HL-60 (cell line): ENCODE data around the gene IGSF23.

ENCODE experiments used
- DNase-seq, 2 experiments: peaks; one replicate each; pipeline ENCODE4 v3.0.0-alpha.2; 2010 to 2020; ENCODE audit warnings: low read depth in 1 of 2, low spot score in 1 of 2
- H3K27ac ChIP-seq: fragments of 250-450 bp; sonication (Bioruptor Pico); replicated peaks from 2 replicates; pipeline ENCODE4 v1.5.1; 2020; ENCODE audit warnings: mild to moderate bottlenecking, moderate library complexity
- H3K27me3 ChIP-seq: fragments of 250-450 bp; sonication (Bioruptor Pico); 2 replicates; pipeline ENCODE4 v1.5.1; 2021; ENCODE audit warnings: mild to moderate bottlenecking, moderate library complexity; ENCODE audit not compliant: insufficient read depth, poor library complexity, severe bottlenecking
- H3K4me3 ChIP-seq: replicated peaks from 2 replicates; pipeline ENCODE4 v1.5.1; 2011; ENCODE audit warnings: mild to moderate bottlenecking, control low read depth, low read length; ENCODE audit not compliant: insufficient read depth
- GABPA ChIP-seq: IDR thresholded peaks from 2 replicates; pipeline ENCODE4 v1.6.1; 2012; ENCODE audit warnings: low read depth
- POLR2AphosphoS5 ChIP-seq: IDR thresholded peaks from 2 replicates; pipeline ENCODE4 v1.6.1; 2012; ENCODE audit warnings: low read depth
- SPI1 ChIP-seq: IDR thresholded peaks from 2 replicates; pipeline ENCODE4 v1.6.1; 2012; ENCODE audit warnings: low read depth, mild to moderate bottlenecking, borderline replicate concordance
- TF ChIP-seq, protein P1 (sequence below): IDR thresholded peaks from one replicate; pipeline ENCODE4 v1.5.1; 2011; ENCODE audit warnings: low read length, control low read depth, inconsistent platforms; ENCODE audit not compliant: insufficient read depth
- TF ChIP-seq, protein P2 (sequence below): IDR thresholded peaks from 2 replicates; pipeline ENCODE4 v1.6.1; 2012; ENCODE audit warnings: low read depth; ENCODE audit not compliant: insufficient replicate concordance

Gene IGSF23

DNA sequence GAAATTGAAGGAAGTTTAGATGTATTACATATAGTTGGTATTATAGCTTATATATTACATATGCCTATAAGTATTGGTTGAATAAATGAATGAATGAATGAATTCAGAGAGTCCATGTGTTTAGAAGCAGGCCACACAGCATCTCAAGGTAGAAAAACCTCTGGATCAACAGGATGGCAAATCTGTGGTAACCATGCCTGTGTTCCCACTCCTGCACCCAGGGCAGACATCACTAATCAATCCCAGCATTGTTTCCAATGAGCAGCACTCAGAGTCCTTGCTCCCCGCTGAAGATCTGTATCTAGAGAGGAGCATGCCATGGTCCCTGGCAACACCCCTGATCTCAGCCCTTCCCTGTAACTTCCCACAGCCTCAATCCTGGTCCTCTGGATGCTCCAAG lies 58.9 kb downstream of the IGSF23 start:
- TF ChIP-seq, protein P1, sequence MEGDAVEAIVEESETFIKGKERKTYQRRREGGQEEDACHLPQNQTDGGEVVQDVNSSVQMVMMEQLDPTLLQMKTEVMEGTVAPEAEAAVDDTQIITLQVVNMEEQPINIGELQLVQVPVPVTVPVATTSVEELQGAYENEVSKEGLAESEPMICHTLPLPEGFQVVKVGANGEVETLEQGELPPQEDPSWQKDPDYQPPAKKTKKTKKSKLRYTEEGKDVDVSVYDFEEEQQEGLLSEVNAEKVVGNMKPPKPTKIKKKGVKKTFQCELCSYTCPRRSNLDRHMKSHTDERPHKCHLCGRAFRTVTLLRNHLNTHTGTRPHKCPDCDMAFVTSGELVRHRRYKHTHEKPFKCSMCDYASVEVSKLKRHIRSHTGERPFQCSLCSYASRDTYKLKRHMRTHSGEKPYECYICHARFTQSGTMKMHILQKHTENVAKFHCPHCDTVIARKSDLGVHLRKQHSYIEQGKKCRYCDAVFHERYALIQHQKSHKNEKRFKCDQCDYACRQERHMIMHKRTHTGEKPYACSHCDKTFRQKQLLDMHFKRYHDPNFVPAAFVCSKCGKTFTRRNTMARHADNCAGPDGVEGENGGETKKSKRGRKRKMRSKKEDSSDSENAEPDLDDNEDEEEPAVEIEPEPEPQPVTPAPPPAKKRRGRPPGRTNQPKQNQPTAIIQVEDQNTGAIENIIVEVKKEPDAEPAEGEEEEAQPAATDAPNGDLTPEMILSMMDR = no peak
- TF ChIP-seq, protein P2, sequence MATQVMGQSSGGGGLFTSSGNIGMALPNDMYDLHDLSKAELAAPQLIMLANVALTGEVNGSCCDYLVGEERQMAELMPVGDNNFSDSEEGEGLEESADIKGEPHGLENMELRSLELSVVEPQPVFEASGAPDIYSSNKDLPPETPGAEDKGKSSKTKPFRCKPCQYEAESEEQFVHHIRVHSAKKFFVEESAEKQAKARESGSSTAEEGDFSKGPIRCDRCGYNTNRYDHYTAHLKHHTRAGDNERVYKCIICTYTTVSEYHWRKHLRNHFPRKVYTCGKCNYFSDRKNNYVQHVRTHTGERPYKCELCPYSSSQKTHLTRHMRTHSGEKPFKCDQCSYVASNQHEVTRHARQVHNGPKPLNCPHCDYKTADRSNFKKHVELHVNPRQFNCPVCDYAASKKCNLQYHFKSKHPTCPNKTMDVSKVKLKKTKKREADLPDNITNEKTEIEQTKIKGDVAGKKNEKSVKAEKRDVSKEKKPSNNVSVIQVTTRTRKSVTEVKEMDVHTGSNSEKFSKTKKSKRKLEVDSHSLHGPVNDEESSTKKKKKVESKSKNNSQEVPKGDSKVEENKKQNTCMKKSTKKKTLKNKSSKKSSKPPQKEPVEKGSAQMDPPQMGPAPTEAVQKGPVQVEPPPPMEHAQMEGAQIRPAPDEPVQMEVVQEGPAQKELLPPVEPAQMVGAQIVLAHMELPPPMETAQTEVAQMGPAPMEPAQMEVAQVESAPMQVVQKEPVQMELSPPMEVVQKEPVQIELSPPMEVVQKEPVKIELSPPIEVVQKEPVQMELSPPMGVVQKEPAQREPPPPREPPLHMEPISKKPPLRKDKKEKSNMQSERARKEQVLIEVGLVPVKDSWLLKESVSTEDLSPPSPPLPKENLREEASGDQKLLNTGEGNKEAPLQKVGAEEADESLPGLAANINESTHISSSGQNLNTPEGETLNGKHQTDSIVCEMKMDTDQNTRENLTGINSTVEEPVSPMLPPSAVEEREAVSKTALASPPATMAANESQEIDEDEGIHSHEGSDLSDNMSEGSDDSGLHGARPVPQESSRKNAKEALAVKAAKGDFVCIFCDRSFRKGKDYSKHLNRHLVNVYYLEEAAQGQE = no peak
- TF ChIP-seq GABPA = no peak
- no peak for TF ChIP-seq POLR2AphosphoS5
- Histone ChIP-seq H3K4me3 (no peak overlapping the region), H3K27ac (no peak overlapping the region), H3K27me3 (no peaks in the 10 kb centered on the region)
- DNase-seq = no peak

DNA sequence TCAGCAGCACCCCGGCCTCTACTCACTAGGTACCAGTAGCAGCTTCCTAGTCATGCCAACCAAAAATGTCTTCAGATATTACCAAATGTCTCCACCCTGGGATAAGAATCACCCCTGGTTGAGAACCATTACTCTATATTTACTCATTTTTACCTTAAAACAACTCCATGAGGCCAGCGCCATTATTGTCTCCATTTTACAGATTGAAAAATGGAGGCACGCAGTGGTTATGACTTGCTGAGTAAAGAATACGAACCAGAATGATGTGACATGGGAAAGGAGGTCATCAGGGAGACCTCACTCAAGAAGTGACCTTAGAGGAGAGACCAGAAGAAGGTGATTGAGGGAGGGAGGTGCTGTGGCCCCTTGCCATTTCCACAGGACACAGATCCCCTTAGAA lies 60.1 kb downstream of the IGSF23 start:
- no peak for DNase-seq
- Histone ChIP-seq H3K27ac (no peak overlapping the region), H3K4me3 (no peak overlapping the region), H3K27me3 (no peaks in the 10 kb centered on the region)
- TF ChIP-seq GABPA (no peak), POLR2AphosphoS5 (no peak), SPI1 (no peak)
- TF ChIP-seq, protein P2 = no peak
- TF ChIP-seq, protein P1 = no peak

DNA sequence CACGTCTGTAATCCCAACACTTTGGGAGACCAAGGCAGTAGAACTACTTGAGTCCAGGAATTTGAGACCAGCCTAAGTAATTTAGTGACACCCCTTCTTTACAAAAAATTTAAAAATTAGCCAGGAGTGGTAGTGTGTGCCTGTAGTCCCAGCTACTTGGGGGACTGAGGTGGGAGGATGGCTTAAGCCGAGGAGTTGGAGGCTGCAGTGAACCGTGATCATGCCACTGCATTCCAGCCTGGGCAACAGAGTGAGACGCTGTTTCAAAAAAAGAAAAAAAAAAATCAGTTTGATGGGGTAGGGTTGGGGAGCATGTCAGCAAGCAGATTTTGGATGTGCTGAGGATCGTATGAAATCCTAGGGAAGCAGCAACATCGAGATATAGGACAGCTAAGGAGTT lies 62.2 kb downstream of the IGSF23 start:
- Histone ChIP-seq H3K27ac (no peak overlapping the region), H3K4me3 (no peak overlapping the region), H3K27me3 (no peaks in the 10 kb centered on the region)
- TF ChIP-seq, protein P1 = no peak
- TF ChIP-seq, protein P2 = no peak
- TF ChIP-seq GABPA = no peak
- TF ChIP-seq SPI1 = no peak
- TF ChIP-seq POLR2AphosphoS5 = no peak
- no peak for DNase-seq
